ENCODE results near the gene MYRFL.

DNA sequence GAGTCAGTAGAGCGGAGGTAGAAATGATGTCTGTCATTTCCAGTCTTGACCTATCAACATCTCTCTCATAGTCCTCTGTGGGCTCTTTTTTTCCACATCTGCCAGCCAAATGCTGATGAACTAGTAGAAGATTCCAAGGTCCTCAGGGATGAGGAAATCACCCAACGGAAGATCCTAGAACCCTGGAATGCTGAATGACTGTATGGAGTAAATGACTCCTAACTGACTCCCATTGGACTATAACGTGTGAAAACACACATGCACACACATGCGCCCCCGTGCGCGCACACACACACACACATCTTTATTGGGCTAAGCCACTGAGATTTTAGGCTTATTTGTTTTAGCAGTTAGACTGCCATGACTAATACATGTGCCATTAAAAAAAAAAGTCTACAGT lies 159.2 kb downstream of the MYRFL start:
- TF ChIP-seq ZNF70 (CRISPR knock-in tag; IDR thresholded peaks at IDR 0.05), result no peak
- TF ChIP-seq POU6F1 (CRISPR knock-in tag; IDR thresholded peaks at IDR 0.05; ENCODE audit: borderline replicate concordance, low read depth), result no peak
